Calu3 (cell line): ENCODE data around the gene RPS28. TPM values are rescaled to one million over a fixed set of nuclear protein-coding genes. Genes with fewer than 3 reads are reported as not detected.

Experiments used
- BruUV-seq: library from RNA; stranded (reverse); fragments of 400-500 nt; replicated peaks from 2 replicates; lab custom pipeline; 2021; lab: Mats Ljungman, UMichigan
- CTCF ChIA-PET: fragments of 300-600 bp; sonication (Branson Sonifier 250); formaldehyde crosslinking; loops from one replicate; lab custom pipeline; 2022; ENCODE audit warnings: antibody characterized with exemption; lab: Charles Lee
- DNase-seq: peaks from one replicate; pipeline ENCODE4 v3.0.0; 2022
- H3K27ac Mint-ChIP-seq: one replicate; pipeline ENCODE4 v1.8.0; 2022; ENCODE audit warnings: mixed read lengths; ENCODE audit not compliant: unreplicated experiment
- H3K27me3 Mint-ChIP-seq: one replicate; pipeline ENCODE4 v1.8.0; 2022; ENCODE audit warnings: mixed read lengths; ENCODE audit not compliant: unreplicated experiment
- H3K36me3 Mint-ChIP-seq: one replicate; pipeline ENCODE4 v1.8.0; 2022; ENCODE audit warnings: mild to moderate bottlenecking, moderate library complexity, mixed read lengths; ENCODE audit not compliant: insufficient read depth, unreplicated experiment
- H3K4me1 Mint-ChIP-seq: one replicate; pipeline ENCODE4 v1.8.0; 2022; ENCODE audit warnings: mild to moderate bottlenecking, low read depth, mixed read lengths; ENCODE audit not compliant: unreplicated experiment
- H3K4me3 Mint-ChIP-seq: one replicate; pipeline ENCODE4 v1.8.0; 2022; ENCODE audit warnings: mild to moderate bottlenecking, low read depth, moderate library complexity, mixed read lengths; ENCODE audit not compliant: unreplicated experiment
- H3K9me3 Mint-ChIP-seq: one replicate; pipeline ENCODE4 v1.8.0; 2022; ENCODE audit warnings: low read depth, mixed read lengths; ENCODE audit not compliant: unreplicated experiment
- CTCF ChIP-seq: fragments of 200-600 bp; IDR thresholded peaks from one replicate; pipeline ENCODE4 v1.8.0; 2022; ENCODE audit warnings: antibody characterized with exemption; ENCODE audit not compliant: unreplicated experiment
- intact Hi-C: fragments of 100-400 bp; cut with micrococcal nuclease; formaldehyde crosslinking; loops from one replicate; pipeline ENCODE4 v1.10.0; 2022; ENCODE audit not compliant: unreplicated experiment
- total RNA-seq: library from RNA; stranded (reverse); gene quantifications from 2 replicates; pipeline ENCODE4 v1.2.3, GENCODE V29; 2022

Gene RPS28
- total RNA-seq, 1 experiment from 2014 or later, result 565 TPM

- DNase-seq, result no peak
- no peaks in the 10 kb centered on the region for H3K27me3 Mint-ChIP-seq
- H3K4me1 Mint-ChIP-seq, result peaks cover 25% of the 10 kb centered on the region
- H3K4me3 Mint-ChIP-seq, result no peak overlapping the region
- BruUV-seq, result no TSS peak
- no peak overlapping the region for H3K27ac Mint-ChIP-seq
- intact Hi-C loops, result no loop called here
- no peaks in the 10 kb centered on the region for H3K9me3 Mint-ChIP-seq
- CTCF ChIA-PET, result no interaction called here
- peaks cover 26% of the 10 kb centered on the region for H3K36me3 Mint-ChIP-seq
- TF ChIP-seq CTCF, result no peak
Measured at GRCh38 chr19:8366121-8366581, 44.9 kb downstream of the RPS28 start.

GRCh38 chr19:8366961-8367326, 45.6 kb downstream of the RPS28 start:
- no peak overlapping the region for H3K4me3 Mint-ChIP-seq
- peaks cover 25% of the 10 kb centered on the region for H3K4me1 Mint-ChIP-seq
- H3K36me3 Mint-ChIP-seq, result peaks cover 22% of the 10 kb centered on the region
- CTCF ChIA-PET, result interaction anchor here (1.1 kb wide), 1 partner anchor 30 kb away, joined by 3 read pairs; no protein-coding TSS in a partner anchor
- BruUV-seq, result no TSS peak
- H3K27ac Mint-ChIP-seq, result peak overlapping the region; percentile 63
- no peak for DNase-seq
- no peaks in the 10 kb centered on the region for H3K9me3 Mint-ChIP-seq
- H3K27me3 Mint-ChIP-seq, result no peaks in the 10 kb centered on the region
- no peak for TF ChIP-seq CTCF
- intact Hi-C loops, result no loop called here

GRCh38 chr19:8367327-8368001, 46.2 kb downstream of the RPS28 start:
- Mint-ChIP-seq H3K36me3 (peaks cover 18% of the 10 kb centered on the region), H3K4me1 (peaks cover 25% of the 10 kb centered on the region), H3K4me3 (no peak overlapping the region), H3K27ac (peak overlapping the region; percentile 63), H3K27me3 (no peaks in the 10 kb centered on the region), H3K9me3 (no peaks in the 10 kb centered on the region)
- no peak for TF ChIP-seq CTCF
- DNase-seq, result peak; percentile 78
- CTCF ChIA-PET, result interaction anchor here (1.1 kb wide), 1 partner anchor 31 kb away, joined by 3 read pairs; no protein-coding TSS in a partner anchor
- intact Hi-C loops, result no loop called here
- no TSS peak for BruUV-seq

- intact Hi-C loops, result no loop called here
- Mint-ChIP-seq H3K4me1 (peaks cover 14% of the 10 kb centered on the region), H3K27me3 (no peaks in the 10 kb centered on the region), H3K36me3 (peaks cover 10% of the 10 kb centered on the region), H3K27ac (no peak overlapping the region), H3K4me3 (no peak overlapping the region), H3K9me3 (no peaks in the 10 kb centered on the region)
- no peak for TF ChIP-seq CTCF
- CTCF ChIA-PET, result no interaction called here
- no TSS peak for BruUV-seq
- DNase-seq, result no peak
Measured at GRCh38 chr19:8370176-8371010, 49.1 kb downstream of the RPS28 start.
